HEK293 (cell line): ENCODE data around the gene SCFD2.
A peak's percentile ranks its signal among the peaks of the same experiment; 100 is the strongest.

Source experiments
- CTCF ChIA-PET: fragments of 350-600 bp; formaldehyde crosslinking; extraction: SDS; loops from one replicate; lab custom pipeline; 2021; ENCODE audit warnings: antibody characterized with exemption; lab: Yijun Ruan, JAX
- POLR2A ChIA-PET: fragments of 300-600 bp; formaldehyde crosslinking; extraction: SDS; loops from one replicate; lab custom pipeline; 2020; ENCODE audit warnings: antibody characterized with exemption, inconsistent platforms; lab: Yijun Ruan, JAX
- H3K27ac ChIP-seq: fragments of 200-500 bp; sonication (Bioruptor generic); 2 replicates; pipeline ENCODE4 v1.5.1; 2014; ENCODE audit warnings: low read depth, low read length, control low read depth, inconsistent platforms; ENCODE audit errors: extremely low read depth
- H3K36me3 ChIP-seq, 2 experiments: fragments of 200-500 bp in 1 of 2; sonication (Bioruptor generic) in 1 of 2; 1 replicate in 1 of 2; 2 replicates in 1 of 2; pipeline ENCODE4 v1.5.1; 2014 to 2017; ENCODE audit warnings: inconsistent platforms in 2 of 2, low read length in 2 of 2; ENCODE audit not compliant: control insufficient read depth in 2 of 2, insufficient read depth in 1 of 2
- H3K4me1 ChIP-seq: fragments of 200-500 bp; sonication (Bioruptor generic); 2 replicates; pipeline ENCODE4 v1.5.1; 2014; ENCODE audit warnings: mild to moderate bottlenecking, low read length, inconsistent platforms; ENCODE audit not compliant: control insufficient read depth, insufficient read depth
- H3K4me3 ChIP-seq: 2 replicates; pipeline ENCODE4 v1.5.1; 2011; ENCODE audit warnings: low read depth, mild to moderate bottlenecking, control low read depth, low read length, moderate library complexity
- H3K9me3 ChIP-seq: fragments of 200-500 bp; sonication (Bioruptor generic); 2 replicates; pipeline ENCODE4 v1.5.1; 2014; ENCODE audit warnings: low read depth, low read length, inconsistent platforms; ENCODE audit not compliant: control insufficient read depth, insufficient read depth
- GFI1B ChIP-seq: fragments of 450-650 bp; formaldehyde crosslinking; IDR thresholded peaks from 2 replicates; pipeline ENCODE4 v1.5.1; 2016; ENCODE audit warnings: missing biosample characterization, missing genetic modification characterization
- GLI4 ChIP-seq: fragments of 450-650 bp; formaldehyde crosslinking; IDR thresholded peaks from 2 replicates; pipeline ENCODE4 v1.5.1; 2016; ENCODE audit warnings: missing biosample characterization, missing genetic modification characterization
- KLF1 ChIP-seq: fragments of 450-650 bp; formaldehyde crosslinking; IDR thresholded peaks from 2 replicates; pipeline ENCODE4 v1.5.1; 2016; ENCODE audit warnings: missing biosample characterization, missing genetic modification characterization
- KLF16 ChIP-seq: fragments of 450-650 bp; formaldehyde crosslinking; IDR thresholded peaks from 2 replicates; pipeline ENCODE4 v1.5.1; 2017; ENCODE audit warnings: missing biosample characterization, missing genetic modification characterization
- KLF7 ChIP-seq: fragments of 450-650 bp; formaldehyde crosslinking; IDR thresholded peaks from 2 replicates; pipeline ENCODE4 v1.5.1; 2016; ENCODE audit warnings: missing biosample characterization, missing genetic modification characterization, borderline replicate concordance
- MZF1 ChIP-seq: fragments of 450-650 bp; formaldehyde crosslinking; IDR thresholded peaks from 2 replicates; pipeline ENCODE4 v1.5.1; 2017; ENCODE audit warnings: missing biosample characterization, missing genetic modification characterization, borderline replicate concordance
- REST ChIP-seq: fragments of 450-650 bp; formaldehyde crosslinking; IDR thresholded peaks from 2 replicates; pipeline ENCODE4 v1.5.1; 2016; ENCODE audit warnings: missing biosample characterization, missing genetic modification characterization
- TSHZ1 ChIP-seq: fragments of 450-650 bp; formaldehyde crosslinking; IDR thresholded peaks from 2 replicates; pipeline ENCODE4 v1.5.1; 2016; ENCODE audit warnings: missing biosample characterization, missing genetic modification characterization, borderline replicate concordance
- ZBTB1 ChIP-seq: fragments of 450-650 bp; formaldehyde crosslinking; IDR thresholded peaks from 2 replicates; pipeline ENCODE4 v1.5.1; 2016; ENCODE audit warnings: missing biosample characterization, missing genetic modification characterization
- ZBTB8A ChIP-seq: fragments of 450-650 bp; formaldehyde crosslinking; IDR thresholded peaks from 2 replicates; pipeline ENCODE4 v1.5.1; 2016; ENCODE audit warnings: missing biosample characterization, missing genetic modification characterization
- ZFHX2 ChIP-seq: fragments of 450-650 bp; formaldehyde crosslinking; conservative IDR thresholded peaks from 2 replicates; pipeline ENCODE4 v1.5.1; 2016; ENCODE audit warnings: missing biosample characterization, missing genetic modification characterization
- ZIC2 ChIP-seq: fragments of 450-650 bp; formaldehyde crosslinking; IDR thresholded peaks from 2 replicates; pipeline ENCODE4 v1.5.1; 2016; ENCODE audit warnings: missing biosample characterization, missing genetic modification characterization
- ZNF184 ChIP-seq: fragments of 450-650 bp; IDR thresholded peaks from 2 replicates; pipeline ENCODE4 v1.5.1; 2018; ENCODE audit warnings: missing biosample characterization, mild to moderate bottlenecking, missing genetic modification characterization
- ZNF2 ChIP-seq: fragments of 450-650 bp; formaldehyde crosslinking; IDR thresholded peaks from 2 replicates; pipeline ENCODE4 v1.5.1; 2016; ENCODE audit warnings: missing biosample characterization, missing genetic modification characterization
- ZNF23 ChIP-seq: fragments of 450-650 bp; formaldehyde crosslinking; IDR thresholded peaks from 2 replicates; pipeline ENCODE4 v1.5.1; 2016; ENCODE audit warnings: missing biosample characterization, missing genetic modification characterization, borderline replicate concordance
- ZNF266 ChIP-seq: fragments of 450-650 bp; formaldehyde crosslinking; IDR thresholded peaks from 2 replicates; pipeline ENCODE4 v1.5.1; 2016; ENCODE audit warnings: missing biosample characterization, missing genetic modification characterization, low read depth
- ZNF664 ChIP-seq: fragments of 450-650 bp; formaldehyde crosslinking; IDR thresholded peaks from 2 replicates; pipeline ENCODE4 v1.5.1; 2016; ENCODE audit warnings: missing biosample characterization, missing genetic modification characterization
- ZNF776 ChIP-seq: fragments of 450-650 bp; formaldehyde crosslinking; IDR thresholded peaks from 2 replicates; pipeline ENCODE4 v1.5.0; 2017; ENCODE audit warnings: missing biosample characterization, missing genetic modification characterization, borderline replicate concordance
- ZNF791 ChIP-seq: fragments of 450-650 bp; formaldehyde crosslinking; IDR thresholded peaks from 2 replicates; pipeline ENCODE4 v1.5.1; 2016; ENCODE audit warnings: missing biosample characterization, missing genetic modification characterization
- ZSCAN23 ChIP-seq: fragments of 450-650 bp; formaldehyde crosslinking; IDR thresholded peaks from 2 replicates; pipeline ENCODE4 v1.5.1; 2016; ENCODE audit warnings: missing biosample characterization, missing genetic modification characterization
- TF ChIP-seq, protein P1 (sequence below): fragments of 450-650 bp; formaldehyde crosslinking; IDR thresholded peaks from 2 replicates; pipeline ENCODE4 v1.5.1; 2016; ENCODE audit warnings: missing biosample characterization, missing genetic modification characterization
- TF ChIP-seq, protein P2 (sequence below): fragments of 450-650 bp; formaldehyde crosslinking; IDR thresholded peaks from 2 replicates; pipeline ENCODE4 v1.5.1; 2016; ENCODE audit warnings: missing biosample characterization, missing genetic modification characterization

SCFD2 gene

GRCh38 chr4:53378171-53378482 is 12.3 kb upstream of the SCFD2 start:
- H3K4me1 ChIP-seq = no peaks in the 10 kb centered on the region
- CTCF ChIA-PET = interaction anchor here (0.6 kb wide), 1 partner anchor 150 kb away, joined by 3 read pairs; no protein-coding TSS in a partner anchor
- H3K36me3 ChIP-seq = peaks cover 0 to 25% of the 10 kb centered on the region in 2 experiments; a peak in 2 of 3 replicates
- POLR2A ChIA-PET = no interaction called here
- H3K4me3 ChIP-seq = peak overlapping the region; percentile 79
- TF ChIP-seq, protein P1, sequence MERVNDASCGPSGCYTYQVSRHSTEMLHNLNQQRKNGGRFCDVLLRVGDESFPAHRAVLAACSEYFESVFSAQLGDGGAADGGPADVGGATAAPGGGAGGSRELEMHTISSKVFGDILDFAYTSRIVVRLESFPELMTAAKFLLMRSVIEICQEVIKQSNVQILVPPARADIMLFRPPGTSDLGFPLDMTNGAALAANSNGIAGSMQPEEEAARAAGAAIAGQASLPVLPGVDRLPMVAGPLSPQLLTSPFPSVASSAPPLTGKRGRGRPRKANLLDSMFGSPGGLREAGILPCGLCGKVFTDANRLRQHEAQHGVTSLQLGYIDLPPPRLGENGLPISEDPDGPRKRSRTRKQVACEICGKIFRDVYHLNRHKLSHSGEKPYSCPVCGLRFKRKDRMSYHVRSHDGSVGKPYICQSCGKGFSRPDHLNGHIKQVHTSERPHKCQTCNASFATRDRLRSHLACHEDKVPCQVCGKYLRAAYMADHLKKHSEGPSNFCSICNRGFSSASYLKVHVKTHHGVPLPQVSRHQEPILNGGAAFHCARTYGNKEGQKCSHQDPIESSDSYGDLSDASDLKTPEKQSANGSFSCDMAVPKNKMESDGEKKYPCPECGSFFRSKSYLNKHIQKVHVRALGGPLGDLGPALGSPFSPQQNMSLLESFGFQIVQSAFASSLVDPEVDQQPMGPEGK (tag by site-specific recombination) = 0 out of 2 replicates have a peak, but pooled peaks have one; percentile 11
- TF ChIP-seq ZBTB1 (tag by site-specific recombination) (no peak), GLI4 (tag by site-specific recombination) (no peak), TSHZ1 (tag by site-specific recombination) (no peak), ZNF664 (0 out of 2 replicates have a peak, but pooled peaks have one; percentile 8), ZBTB8A (tag by site-specific recombination) (0 out of 2 replicates have a peak, but pooled peaks have one; percentile 2), ZIC2 (tag by site-specific recombination) (no peak), ZFHX2 (no peak; the same call in 1 of the 2 replicates)
- H3K9me3 ChIP-seq = no peaks in the 10 kb centered on the region
- peak overlapping the region; percentile 69; the same call in 1 of the 2 replicates for H3K27ac ChIP-seq

DNA sequence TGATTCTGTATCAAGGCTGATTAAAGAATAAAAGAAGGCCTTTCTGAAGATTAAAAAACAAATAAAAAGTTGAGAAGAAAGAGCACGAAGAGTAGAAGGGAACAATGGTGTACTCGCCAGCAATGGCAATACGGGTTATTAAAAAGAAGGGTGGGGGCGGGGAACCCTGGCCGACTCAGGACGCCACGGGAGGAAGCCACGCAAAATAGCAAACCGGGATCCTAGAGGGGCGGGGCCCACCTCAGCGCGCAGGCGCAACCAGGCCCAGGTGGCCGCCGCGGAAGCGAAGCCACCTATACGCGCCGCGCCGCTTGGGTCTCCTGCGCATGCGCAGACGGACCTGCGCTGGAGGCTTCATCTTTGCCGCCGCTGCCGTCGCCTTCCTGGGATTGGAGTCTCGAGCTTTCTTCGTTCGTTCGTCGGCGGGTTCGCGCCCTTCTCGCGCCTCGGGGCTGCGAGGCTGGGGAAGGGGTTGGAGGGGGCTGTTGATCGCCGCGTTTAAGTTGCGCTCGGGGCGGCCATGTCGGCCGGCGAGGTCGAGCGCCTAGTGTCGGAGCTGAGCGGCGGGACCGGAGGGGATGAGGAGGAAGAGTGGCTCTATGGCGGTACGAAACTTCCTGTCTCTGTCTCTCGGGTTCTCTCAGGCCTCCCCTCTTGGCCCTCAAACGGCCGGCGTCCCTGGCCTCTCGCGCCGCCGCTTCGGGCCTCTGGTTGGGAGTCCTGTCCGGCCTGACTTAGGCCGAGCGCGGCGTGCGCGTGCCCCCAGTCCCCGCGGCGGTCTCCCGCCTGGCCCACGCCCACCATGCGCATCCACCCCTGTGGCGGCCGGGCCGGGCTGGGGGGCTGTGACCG is 11.7 kb upstream of the SCFD2 start, which contains the start of gene FIP1L1:
Gene FIP1L1, plus strand, starts transcription at position 323 of the 852 bp plus-strand sequence. Its CDS starts 198 bp downstream, at position 521.
- Histone ChIP-seq H3K36me3 (peaks cover 0 to 22% of the 10 kb centered on the region in 2 experiments; a peak in 2 of 3 replicates), H3K27ac (peak within 1 kb of the TSS; percentile 69; the same call in 1 of the 2 replicates), H3K4me1 (no peaks in the 10 kb centered on the region), H3K9me3 (no peaks in the 10 kb centered on the region), H3K4me3 (peak within 1 kb of the TSS; percentile 79)
- ChIA-PET POLR2A (no interaction called here), CTCF (no interaction called here)
- TF ChIP-seq KLF7 (tag by site-specific recombination) = no peak
- no peak for TF ChIP-seq REST (tag by site-specific recombination)
- TF ChIP-seq ZNF23 = no peak
- no peak for TF ChIP-seq ZNF184 (tag by site-specific recombination)
- peak; percentile 49; the same call in 1 of the 2 replicates for TF ChIP-seq ZIC2 (tag by site-specific recombination)
- no peak for TF ChIP-seq KLF1
- peak; percentile 65; the same call in 1 of the 2 replicates for TF ChIP-seq KLF16
- no peak for TF ChIP-seq ZNF791 (tag by site-specific recombination)
- TF ChIP-seq ZNF266 (tag by site-specific recombination) = no peak
- no peak for TF ChIP-seq MZF1 (tag by site-specific recombination)
- TF ChIP-seq, protein P2, sequence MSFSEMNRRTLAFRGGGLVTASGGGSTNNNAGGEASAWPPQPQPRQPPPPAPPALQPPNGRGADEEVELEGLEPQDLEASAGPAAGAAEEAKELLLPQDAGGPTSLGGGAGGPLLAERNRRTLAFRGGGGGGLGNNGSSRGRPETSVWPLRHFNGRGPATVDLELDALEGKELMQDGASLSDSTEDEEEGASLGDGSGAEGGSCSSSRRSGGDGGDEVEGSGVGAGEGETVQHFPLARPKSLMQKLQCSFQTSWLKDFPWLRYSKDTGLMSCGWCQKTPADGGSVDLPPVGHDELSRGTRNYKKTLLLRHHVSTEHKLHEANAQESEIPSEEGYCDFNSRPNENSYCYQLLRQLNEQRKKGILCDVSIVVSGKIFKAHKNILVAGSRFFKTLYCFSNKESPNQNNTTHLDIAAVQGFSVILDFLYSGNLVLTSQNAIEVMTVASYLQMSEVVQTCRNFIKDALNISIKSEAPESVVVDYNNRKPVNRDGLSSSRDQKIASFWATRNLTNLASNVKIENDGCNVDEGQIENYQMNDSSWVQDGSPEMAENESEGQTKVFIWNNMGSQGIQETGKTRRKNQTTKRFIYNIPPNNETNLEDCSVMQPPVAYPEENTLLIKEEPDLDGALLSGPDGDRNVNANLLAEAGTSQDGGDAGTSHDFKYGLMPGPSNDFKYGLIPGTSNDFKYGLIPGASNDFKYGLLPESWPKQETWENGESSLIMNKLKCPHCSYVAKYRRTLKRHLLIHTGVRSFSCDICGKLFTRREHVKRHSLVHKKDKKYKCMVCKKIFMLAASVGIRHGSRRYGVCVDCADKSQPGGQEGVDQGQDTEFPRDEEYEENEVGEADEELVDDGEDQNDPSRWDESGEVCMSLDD (tag by site-specific recombination) = no peak
- 0 out of 2 replicates have a peak, but pooled peaks have one; percentile 19 for TF ChIP-seq ZNF2
- no peak for TF ChIP-seq ZNF776
- no peak for TF ChIP-seq GFI1B (tag by site-specific recombination)
- no peak for TF ChIP-seq ZSCAN23 (tag by site-specific recombination)
